Measurements from ENCODE around the gene BRIP1.

DNA sequence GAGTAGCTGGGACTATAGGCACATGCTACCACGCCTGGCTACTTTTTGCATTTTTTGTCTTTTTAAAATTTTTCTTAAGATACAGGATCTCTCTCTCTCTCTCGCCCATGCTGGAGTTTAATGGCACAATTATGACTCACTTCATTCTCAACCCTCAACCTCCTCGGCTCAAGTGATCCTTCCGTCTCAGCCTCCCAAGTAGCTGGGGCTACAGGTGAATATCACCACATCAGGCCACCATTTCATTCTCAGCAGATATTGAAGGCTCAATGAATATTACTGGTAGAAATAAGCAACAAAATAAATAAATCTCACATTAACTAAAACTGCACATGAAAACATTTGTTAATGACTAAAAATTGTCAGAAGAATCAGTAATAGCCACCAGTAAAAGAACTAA, 41.7 kb downstream of the BRIP1 start:
- TF ChIP-seq TP53 (CRISPR knock-in tag; IDR thresholded peaks at IDR 0.05) (no peak), ELF4 (CRISPR knock-in tag; IDR thresholded peaks at IDR 0.05; ENCODE audit: low read depth) (no peak), ZBTB21 (CRISPR knock-in tag; IDR thresholded peaks at IDR 0.05; ENCODE audit: borderline replicate concordance) (no peak), CREM (CRISPR knock-in tag; IDR thresholded peaks at IDR 0.05) (no peak), AR (CRISPR knock-in tag; IDR thresholded peaks at IDR 0.05) (no peak)
- TF ChIP-seq, protein P1, sequence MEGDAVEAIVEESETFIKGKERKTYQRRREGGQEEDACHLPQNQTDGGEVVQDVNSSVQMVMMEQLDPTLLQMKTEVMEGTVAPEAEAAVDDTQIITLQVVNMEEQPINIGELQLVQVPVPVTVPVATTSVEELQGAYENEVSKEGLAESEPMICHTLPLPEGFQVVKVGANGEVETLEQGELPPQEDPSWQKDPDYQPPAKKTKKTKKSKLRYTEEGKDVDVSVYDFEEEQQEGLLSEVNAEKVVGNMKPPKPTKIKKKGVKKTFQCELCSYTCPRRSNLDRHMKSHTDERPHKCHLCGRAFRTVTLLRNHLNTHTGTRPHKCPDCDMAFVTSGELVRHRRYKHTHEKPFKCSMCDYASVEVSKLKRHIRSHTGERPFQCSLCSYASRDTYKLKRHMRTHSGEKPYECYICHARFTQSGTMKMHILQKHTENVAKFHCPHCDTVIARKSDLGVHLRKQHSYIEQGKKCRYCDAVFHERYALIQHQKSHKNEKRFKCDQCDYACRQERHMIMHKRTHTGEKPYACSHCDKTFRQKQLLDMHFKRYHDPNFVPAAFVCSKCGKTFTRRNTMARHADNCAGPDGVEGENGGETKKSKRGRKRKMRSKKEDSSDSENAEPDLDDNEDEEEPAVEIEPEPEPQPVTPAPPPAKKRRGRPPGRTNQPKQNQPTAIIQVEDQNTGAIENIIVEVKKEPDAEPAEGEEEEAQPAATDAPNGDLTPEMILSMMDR (IDR thresholded peaks at IDR 0.05), result no peak
- TF ChIP-seq, protein P2, sequence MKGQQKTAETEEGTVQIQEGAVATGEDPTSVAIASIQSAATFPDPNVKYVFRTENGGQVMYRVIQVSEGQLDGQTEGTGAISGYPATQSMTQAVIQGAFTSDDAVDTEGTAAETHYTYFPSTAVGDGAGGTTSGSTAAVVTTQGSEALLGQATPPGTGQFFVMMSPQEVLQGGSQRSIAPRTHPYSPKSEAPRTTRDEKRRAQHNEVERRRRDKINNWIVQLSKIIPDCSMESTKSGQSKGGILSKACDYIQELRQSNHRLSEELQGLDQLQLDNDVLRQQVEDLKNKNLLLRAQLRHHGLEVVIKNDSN (CRISPR knock-in tag; IDR thresholded peaks at IDR 0.05), result no peak
- TF ChIP-seq, protein P3, sequence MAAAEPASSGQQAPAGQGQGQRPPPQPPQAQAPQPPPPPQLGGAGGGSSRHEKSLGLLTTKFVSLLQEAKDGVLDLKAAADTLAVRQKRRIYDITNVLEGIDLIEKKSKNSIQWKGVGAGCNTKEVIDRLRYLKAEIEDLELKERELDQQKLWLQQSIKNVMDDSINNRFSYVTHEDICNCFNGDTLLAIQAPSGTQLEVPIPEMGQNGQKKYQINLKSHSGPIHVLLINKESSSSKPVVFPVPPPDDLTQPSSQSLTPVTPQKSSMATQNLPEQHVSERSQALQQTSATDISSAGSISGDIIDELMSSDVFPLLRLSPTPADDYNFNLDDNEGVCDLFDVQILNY (CRISPR knock-in tag; IDR thresholded peaks at IDR 0.05), result no peak
- TF ChIP-seq, protein P4, sequence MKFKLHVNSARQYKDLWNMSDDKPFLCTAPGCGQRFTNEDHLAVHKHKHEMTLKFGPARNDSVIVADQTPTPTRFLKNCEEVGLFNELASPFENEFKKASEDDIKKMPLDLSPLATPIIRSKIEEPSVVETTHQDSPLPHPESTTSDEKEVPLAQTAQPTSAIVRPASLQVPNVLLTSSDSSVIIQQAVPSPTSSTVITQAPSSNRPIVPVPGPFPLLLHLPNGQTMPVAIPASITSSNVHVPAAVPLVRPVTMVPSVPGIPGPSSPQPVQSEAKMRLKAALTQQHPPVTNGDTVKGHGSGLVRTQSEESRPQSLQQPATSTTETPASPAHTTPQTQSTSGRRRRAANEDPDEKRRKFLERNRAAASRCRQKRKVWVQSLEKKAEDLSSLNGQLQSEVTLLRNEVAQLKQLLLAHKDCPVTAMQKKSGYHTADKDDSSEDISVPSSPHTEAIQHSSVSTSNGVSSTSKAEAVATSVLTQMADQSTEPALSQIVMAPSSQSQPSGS (CRISPR knock-in tag; IDR thresholded peaks at IDR 0.05; ENCODE audit: borderline replicate concordance, low read depth), result no peak
- TF ChIP-seq, protein P5, sequence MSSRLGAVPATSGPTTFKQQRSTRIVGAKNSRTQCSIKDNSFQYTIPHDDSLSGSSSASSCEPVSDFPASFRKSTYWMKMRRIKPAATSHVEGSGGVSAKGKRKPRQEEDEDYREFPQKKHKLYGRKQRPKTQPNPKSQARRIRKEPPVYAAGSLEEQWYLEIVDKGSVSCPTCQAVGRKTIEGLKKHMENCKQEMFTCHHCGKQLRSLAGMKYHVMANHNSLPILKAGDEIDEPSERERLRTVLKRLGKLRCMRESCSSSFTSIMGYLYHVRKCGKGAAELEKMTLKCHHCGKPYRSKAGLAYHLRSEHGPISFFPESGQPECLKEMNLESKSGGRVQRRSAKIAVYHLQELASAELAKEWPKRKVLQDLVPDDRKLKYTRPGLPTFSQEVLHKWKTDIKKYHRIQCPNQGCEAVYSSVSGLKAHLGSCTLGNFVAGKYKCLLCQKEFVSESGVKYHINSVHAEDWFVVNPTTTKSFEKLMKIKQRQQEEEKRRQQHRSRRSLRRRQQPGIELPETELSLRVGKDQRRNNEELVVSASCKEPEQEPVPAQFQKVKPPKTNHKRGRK (CRISPR knock-in tag; IDR thresholded peaks at IDR 0.05; ENCODE audit: borderline replicate concordance), result no peak
- TF ChIP-seq, protein P6, sequence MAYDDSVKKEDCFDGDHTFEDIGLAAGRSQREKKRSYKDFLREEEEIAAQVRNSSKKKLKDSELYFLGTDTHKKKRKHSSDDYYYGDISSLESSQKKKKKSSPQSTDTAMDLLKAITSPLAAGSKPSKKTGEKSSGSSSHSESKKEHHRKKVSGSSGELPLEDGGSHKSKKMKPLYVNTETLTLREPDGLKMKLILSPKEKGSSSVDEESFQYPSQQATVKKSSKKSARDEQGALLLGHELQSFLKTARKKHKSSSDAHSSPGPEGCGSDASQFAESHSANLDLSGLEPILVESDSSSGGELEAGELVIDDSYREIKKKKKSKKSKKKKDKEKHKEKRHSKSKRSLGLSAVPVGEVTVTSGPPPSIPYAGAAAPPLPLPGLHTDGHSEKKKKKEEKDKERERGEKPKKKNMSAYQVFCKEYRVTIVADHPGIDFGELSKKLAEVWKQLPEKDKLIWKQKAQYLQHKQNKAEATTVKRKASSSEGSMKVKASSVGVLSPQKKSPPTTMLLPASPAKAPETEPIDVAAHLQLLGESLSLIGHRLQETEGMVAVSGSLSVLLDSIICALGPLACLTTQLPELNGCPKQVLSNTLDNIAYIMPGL (CRISPR knock-in tag; IDR thresholded peaks at IDR 0.05), result no peak
- TF ChIP-seq, protein P7, sequence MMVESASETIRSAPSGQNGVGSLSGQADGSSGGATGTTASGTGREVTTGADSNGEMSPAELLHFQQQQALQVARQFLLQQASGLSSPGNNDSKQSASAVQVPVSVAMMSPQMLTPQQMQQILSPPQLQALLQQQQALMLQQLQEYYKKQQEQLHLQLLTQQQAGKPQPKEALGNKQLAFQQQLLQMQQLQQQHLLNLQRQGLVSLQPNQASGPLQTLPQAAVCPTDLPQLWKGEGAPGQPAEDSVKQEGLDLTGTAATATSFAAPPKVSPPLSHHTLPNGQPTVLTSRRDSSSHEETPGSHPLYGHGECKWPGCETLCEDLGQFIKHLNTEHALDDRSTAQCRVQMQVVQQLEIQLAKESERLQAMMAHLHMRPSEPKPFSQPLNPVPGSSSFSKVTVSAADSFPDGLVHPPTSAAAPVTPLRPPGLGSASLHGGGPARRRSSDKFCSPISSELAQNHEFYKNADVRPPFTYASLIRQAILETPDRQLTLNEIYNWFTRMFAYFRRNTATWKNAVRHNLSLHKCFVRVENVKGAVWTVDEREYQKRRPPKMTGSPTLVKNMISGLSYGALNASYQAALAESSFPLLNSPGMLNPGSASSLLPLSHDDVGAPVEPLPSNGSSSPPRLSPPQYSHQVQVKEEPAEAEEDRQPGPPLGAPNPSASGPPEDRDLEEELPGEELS (CRISPR knock-in tag; IDR thresholded peaks at IDR 0.05), result no peak
